ENCODE data around the gene DGUOK. TPM values are rescaled to one million over a fixed set of nuclear protein-coding genes. Genes with fewer than 3 reads are reported as not detected.
A peak's percentile ranks its signal among the peaks of the same experiment; 100 is the strongest.

DGUOK gene
- total and polyA plus RNA-seq, 2 donors: 73.7 to 157 TPM

DNA sequence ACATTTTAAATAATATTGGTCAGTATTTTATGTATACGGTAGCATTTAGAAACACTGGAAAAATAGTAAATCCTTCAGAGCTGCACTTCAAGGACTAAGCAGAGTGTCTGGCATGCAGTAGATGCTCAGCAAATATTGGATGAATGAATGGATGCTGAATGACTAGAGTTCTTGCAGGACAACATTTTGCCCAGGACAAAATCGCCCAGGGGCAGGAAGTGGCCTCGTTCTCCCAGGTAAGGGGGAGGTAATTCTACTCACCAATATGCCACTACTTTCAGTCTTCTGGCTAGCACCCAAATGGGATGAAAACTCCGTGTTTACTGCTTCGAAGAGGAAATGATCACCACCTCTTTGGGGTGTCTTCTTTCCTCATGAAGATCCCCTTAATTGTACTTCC is 4.0 kb upstream of the DGUOK start:
- H3K27me3 ChIP-seq (ENCODE audit: control insufficient read depth in 2 of 2, insufficient read depth in 1 of 2, low read length in 1 of 2): peaks cover 0 to 3% of the 10 kb centered on the region in 2 donors
- peaks cover under 1 to 5% of the 10 kb centered on the region in 2 donors for H3K4me1 ChIP-seq (ENCODE audit: control insufficient read depth in 2 of 2, insufficient read depth in 2 of 2, low read length in 2 of 2)
- WGBS: 58% methylated on average over 5 of the region's 5 CpGs
- H3K36me3 ChIP-seq (ENCODE audit: control insufficient read depth in 2 of 2, insufficient read depth in 2 of 2, low read length in 1 of 2): no peaks in the 10 kb centered on the region
- no peak overlapping the region for H3K4me3 ChIP-seq (ENCODE audit: low read length in 2 of 2)
- DNase-seq (ENCODE audit: low read depth in 6 of 9, low spot score in 9 of 9): no peak
- H3K9me3 ChIP-seq (ENCODE audit: control insufficient read depth in 2 of 2, insufficient read depth in 1 of 2, low read length in 1 of 2): no peaks in the 10 kb centered on the region
- no peak overlapping the region for H3K27ac ChIP-seq (ENCODE audit: low read depth in 1 of 2, low read length in 1 of 2)

DNA sequence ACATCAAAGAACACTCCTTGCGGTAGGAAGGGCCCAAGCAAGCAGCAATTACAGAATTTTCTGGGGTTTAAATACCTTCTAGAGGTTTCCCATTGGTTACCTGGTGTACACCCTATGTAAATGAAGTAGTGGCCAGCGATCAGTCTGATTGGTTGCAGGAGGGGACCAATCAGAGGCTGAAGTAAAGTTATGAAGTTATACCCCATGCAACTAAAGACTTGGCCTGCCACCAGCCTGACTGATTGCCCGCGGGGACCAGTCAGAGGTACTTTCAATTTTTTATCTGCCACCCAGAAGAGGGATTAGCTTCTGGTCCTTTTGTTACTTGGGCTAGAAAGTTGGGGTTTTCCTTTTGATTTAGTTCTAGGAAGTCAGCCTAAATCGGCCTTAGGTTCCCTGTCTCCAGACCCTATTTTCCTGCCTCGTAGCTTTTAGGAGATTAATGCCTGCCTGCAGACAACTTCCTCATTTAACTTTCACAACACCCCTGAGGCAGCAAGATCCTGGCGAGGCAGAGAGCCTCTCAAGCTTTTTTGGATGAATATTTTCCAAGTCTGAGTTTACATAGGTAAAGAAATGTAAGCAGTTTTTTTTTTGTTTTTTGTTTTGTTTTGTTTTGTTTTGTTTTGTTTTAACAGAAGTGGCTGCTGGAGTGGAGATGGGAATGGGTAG is 1.5 kb upstream of the DGUOK start:
- WGBS: 91% methylated on average over 7 of the region's 7 CpGs
- no peak overlapping the region for H3K27ac ChIP-seq (ENCODE audit: low read depth in 1 of 2, low read length in 1 of 2)
- no peak for DNase-seq (ENCODE audit: low read depth in 6 of 9, low spot score in 9 of 9)

DNA sequence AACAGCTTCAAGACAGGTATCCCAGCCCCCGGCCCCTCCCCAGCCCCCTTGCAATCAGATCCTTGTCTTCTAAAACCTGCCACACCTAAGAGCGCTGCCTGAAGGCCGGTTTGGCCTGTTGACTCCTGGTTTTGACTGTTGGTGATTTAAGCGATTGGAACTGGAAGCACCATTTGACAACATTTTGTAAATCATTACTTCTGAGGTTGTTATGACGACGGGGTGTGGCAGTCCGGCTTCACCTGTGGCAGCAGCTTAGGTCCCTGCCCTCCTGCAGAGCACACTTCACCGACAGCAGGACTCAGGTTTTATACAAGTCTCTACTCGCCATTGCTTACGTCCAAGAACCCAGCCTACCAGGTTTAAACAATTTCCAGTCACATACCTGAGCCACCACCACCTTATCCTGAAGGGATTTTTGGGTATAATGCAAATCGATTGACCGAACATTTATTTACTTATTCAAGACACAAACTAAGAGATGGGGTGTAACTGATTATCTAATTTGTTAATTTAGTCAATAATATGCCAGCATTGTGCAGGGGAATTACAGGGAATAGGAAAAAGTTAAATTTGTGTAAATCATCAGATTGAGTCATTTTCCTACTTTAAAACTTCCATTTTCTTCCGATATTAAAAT is 707 bp upstream of the DGUOK start:
- H3K27me3 ChIP-seq (ENCODE audit: control insufficient read depth in 2 of 2, insufficient read depth in 1 of 2, low read length in 1 of 2): peaks cover 0 to 3% of the 10 kb centered on the region in 2 donors
- H3K4me3 ChIP-seq (ENCODE audit: low read length in 2 of 2): peak overlapping the region; percentile 73 to 90
- 86% methylated on average over 13 of the region's 13 CpGs for WGBS
- H3K27ac ChIP-seq (ENCODE audit: low read depth in 1 of 2, low read length in 1 of 2): peak overlapping the region in 1 of 2 donors; percentile 96
- H3K36me3 ChIP-seq (ENCODE audit: control insufficient read depth in 2 of 2, insufficient read depth in 2 of 2, low read length in 1 of 2): peaks cover 0 to 9% of the 10 kb centered on the region in 2 donors
- H3K4me1 ChIP-seq (ENCODE audit: control insufficient read depth in 2 of 2, insufficient read depth in 2 of 2, low read length in 2 of 2): peaks cover 17 to 21% of the 10 kb centered on the region in 2 donors
- DNase-seq (ENCODE audit: low read depth in 6 of 9, low spot score in 9 of 9): peak in 1 of 9 donors; percentile 22
- H3K9me3 ChIP-seq (ENCODE audit: control insufficient read depth in 2 of 2, insufficient read depth in 1 of 2, low read length in 1 of 2): no peaks in the 10 kb centered on the region

More for the DNA sequence above, 1.5 kb upstream of the DGUOK start:
- H3K27me3 ChIP-seq (ENCODE audit: control insufficient read depth in 2 of 2, insufficient read depth in 1 of 2, low read length in 1 of 2): peaks cover 0 to 3% of the 10 kb centered on the region in 2 donors
- no peak overlapping the region for H3K4me3 ChIP-seq (ENCODE audit: low read length in 2 of 2)
- H3K4me1 ChIP-seq (ENCODE audit: control insufficient read depth in 2 of 2, insufficient read depth in 2 of 2, low read length in 2 of 2): peaks cover 17 to 21% of the 10 kb centered on the region in 2 donors
- no peaks in the 10 kb centered on the region for H3K9me3 ChIP-seq (ENCODE audit: control insufficient read depth in 2 of 2, insufficient read depth in 1 of 2, low read length in 1 of 2)
- H3K36me3 ChIP-seq (ENCODE audit: control insufficient read depth in 2 of 2, insufficient read depth in 2 of 2, low read length in 1 of 2): peaks cover 0 to 8% of the 10 kb centered on the region in 2 donors

DNA sequence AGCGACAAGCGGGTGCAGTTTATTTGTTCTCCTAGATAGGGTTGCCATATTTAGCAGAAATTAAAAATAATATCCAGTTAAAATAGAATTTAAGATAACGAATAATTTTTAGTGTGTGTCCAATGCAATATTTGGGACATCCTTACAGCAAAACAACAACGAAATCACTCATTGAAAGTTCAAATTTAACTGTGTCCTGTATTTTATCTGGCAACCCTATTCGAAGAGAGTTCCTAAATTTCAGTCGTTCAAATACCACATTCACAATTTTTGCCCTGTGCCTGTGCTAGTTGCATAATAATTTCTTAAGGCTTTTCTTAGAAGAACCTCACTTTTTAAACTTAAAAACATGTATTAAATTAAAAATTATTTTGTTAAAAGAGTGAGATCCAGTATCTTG is 664 bp downstream of the DGUOK start:
- peak overlapping the region; percentile 73 to 90 for H3K4me3 ChIP-seq (ENCODE audit: low read length in 2 of 2)
- peaks cover 17 to 21% of the 10 kb centered on the region in 2 donors for H3K4me1 ChIP-seq (ENCODE audit: control insufficient read depth in 2 of 2, insufficient read depth in 2 of 2, low read length in 2 of 2)
- no peaks in the 10 kb centered on the region for H3K27me3 ChIP-seq (ENCODE audit: control insufficient read depth in 2 of 2, insufficient read depth in 1 of 2, low read length in 1 of 2)
- WGBS: 26% methylated on average over 6 of the region's 6 CpGs
- DNase-seq (ENCODE audit: low read depth in 6 of 9, low spot score in 9 of 9): no peak
- peaks cover 3 to 21% of the 10 kb centered on the region in 2 donors for H3K36me3 ChIP-seq (ENCODE audit: control insufficient read depth in 2 of 2, insufficient read depth in 2 of 2, low read length in 1 of 2)
- H3K27ac ChIP-seq (ENCODE audit: low read depth in 1 of 2, low read length in 1 of 2): peak overlapping the region; percentile 96 to 97
- H3K9me3 ChIP-seq (ENCODE audit: control insufficient read depth in 2 of 2, insufficient read depth in 1 of 2, low read length in 1 of 2): no peaks in the 10 kb centered on the region

- no peaks in the 10 kb centered on the region for H3K9me3 ChIP-seq (ENCODE audit: control insufficient read depth in 2 of 2, insufficient read depth in 1 of 2, low read length in 1 of 2)
- no peaks in the 10 kb centered on the region for H3K27me3 ChIP-seq (ENCODE audit: control insufficient read depth in 2 of 2, insufficient read depth in 1 of 2, low read length in 1 of 2)
- peaks cover 6 to 33% of the 10 kb centered on the region in 2 donors for H3K36me3 ChIP-seq (ENCODE audit: control insufficient read depth in 2 of 2, insufficient read depth in 2 of 2, low read length in 1 of 2)
- DNase-seq (ENCODE audit: low read depth in 6 of 9, low spot score in 9 of 9): no peak
- H3K4me3 ChIP-seq (ENCODE audit: low read length in 2 of 2): no peak overlapping the region
- 68% methylated on average over 2 of the region's 2 CpGs for WGBS
- peaks cover 17 to 21% of the 10 kb centered on the region in 2 donors for H3K4me1 ChIP-seq (ENCODE audit: control insufficient read depth in 2 of 2, insufficient read depth in 2 of 2, low read length in 2 of 2)
- no peak overlapping the region for H3K27ac ChIP-seq (ENCODE audit: low read depth in 1 of 2, low read length in 1 of 2)
Measured at GRCh38 chr2:73928963-73929347, 2.3 kb downstream of the DGUOK start.

DNA sequence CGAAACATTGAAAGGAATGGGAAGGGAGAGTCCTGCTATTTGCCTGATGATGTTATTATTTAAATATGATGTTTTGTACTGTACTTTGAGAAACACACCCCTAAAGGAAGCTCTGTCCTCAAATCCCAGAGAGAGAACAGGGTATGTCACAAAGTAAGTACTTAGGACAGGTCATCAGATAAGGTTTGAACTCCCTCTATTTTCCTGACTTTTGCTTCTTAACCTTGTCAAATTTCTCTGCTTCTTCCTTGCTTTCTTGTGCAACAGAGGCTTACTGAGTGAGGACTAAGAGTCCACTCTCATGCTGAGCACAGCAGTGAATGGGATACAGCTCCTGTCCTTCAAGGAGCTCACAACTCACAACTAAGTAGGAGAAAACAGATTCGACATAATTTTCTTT is 3.7 kb downstream of the DGUOK start:
- Histone ChIP-seq H3K27me3 (ENCODE audit: control insufficient read depth in 2 of 2, insufficient read depth in 1 of 2, low read length in 1 of 2) (no peaks in the 10 kb centered on the region), H3K36me3 (ENCODE audit: control insufficient read depth in 2 of 2, insufficient read depth in 2 of 2, low read length in 1 of 2) (peaks cover 6 to 38% of the 10 kb centered on the region in 2 donors), H3K27ac (ENCODE audit: low read depth in 1 of 2, low read length in 1 of 2) (no peak overlapping the region), H3K4me3 (ENCODE audit: low read length in 2 of 2) (no peak overlapping the region), H3K4me1 (ENCODE audit: control insufficient read depth in 2 of 2, insufficient read depth in 2 of 2, low read length in 2 of 2) (peaks cover 17 to 21% of the 10 kb centered on the region in 2 donors), H3K9me3 (ENCODE audit: control insufficient read depth in 2 of 2, insufficient read depth in 1 of 2, low read length in 1 of 2) (no peaks in the 10 kb centered on the region)
- DNase-seq (ENCODE audit: low read depth in 6 of 9, low spot score in 9 of 9): no peak
- WGBS: 74% methylated on average over 2 of the region's 2 CpGs

GRCh38 chr2:73931531-73932500 is 5.1 kb downstream of the DGUOK start:
- Histone ChIP-seq H3K9me3 (ENCODE audit: control insufficient read depth in 2 of 2, insufficient read depth in 1 of 2, low read length in 1 of 2) (no peaks in the 10 kb centered on the region), H3K27ac (ENCODE audit: low read depth in 1 of 2, low read length in 1 of 2) (no peak overlapping the region), H3K36me3 (ENCODE audit: control insufficient read depth in 2 of 2, insufficient read depth in 2 of 2, low read length in 1 of 2) (peaks cover 6 to 50% of the 10 kb centered on the region in 2 donors), H3K4me3 (ENCODE audit: low read length in 2 of 2) (no peak overlapping the region), H3K4me1 (ENCODE audit: control insufficient read depth in 2 of 2, insufficient read depth in 2 of 2, low read length in 2 of 2) (peaks cover 17 to 18% of the 10 kb centered on the region in 2 donors), H3K27me3 (ENCODE audit: control insufficient read depth in 2 of 2, insufficient read depth in 1 of 2, low read length in 1 of 2) (no peaks in the 10 kb centered on the region)
- no peak for DNase-seq (ENCODE audit: low read depth in 6 of 9, low spot score in 9 of 9)
- 89% methylated on average over 7 of the region's 7 CpGs for WGBS

DNA sequence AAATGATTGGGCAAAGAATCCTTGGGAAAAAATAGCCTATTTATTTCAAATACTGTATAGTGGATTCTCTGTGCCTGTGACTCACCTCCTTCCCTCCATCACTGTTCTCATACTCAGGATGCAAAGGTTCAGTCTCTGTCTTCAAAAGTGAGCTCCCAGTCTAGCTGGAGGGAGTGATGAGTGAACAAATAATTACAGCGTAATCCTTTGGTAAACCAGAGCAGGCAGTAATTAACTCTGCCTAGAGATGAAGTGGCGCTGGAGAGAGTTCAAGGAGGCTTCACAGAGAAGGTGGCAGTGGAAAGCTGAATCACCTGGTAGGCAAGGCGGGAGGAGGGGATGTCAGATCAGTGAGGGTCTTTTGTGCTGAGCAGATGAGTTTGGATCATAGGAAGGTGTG is 6.5 kb downstream of the DGUOK start:
- H3K27ac ChIP-seq (ENCODE audit: low read depth in 1 of 2, low read length in 1 of 2): no peak overlapping the region
- 98% methylated on average over 3 of the region's 3 CpGs for WGBS
- no peak overlapping the region for H3K4me3 ChIP-seq (ENCODE audit: low read length in 2 of 2)
- no peaks in the 10 kb centered on the region for H3K27me3 ChIP-seq (ENCODE audit: control insufficient read depth in 2 of 2, insufficient read depth in 1 of 2, low read length in 1 of 2)
- DNase-seq (ENCODE audit: low read depth in 6 of 9, low spot score in 9 of 9): no peak
- H3K9me3 ChIP-seq (ENCODE audit: control insufficient read depth in 2 of 2, insufficient read depth in 1 of 2, low read length in 1 of 2): no peaks in the 10 kb centered on the region
- H3K4me1 ChIP-seq (ENCODE audit: control insufficient read depth in 2 of 2, insufficient read depth in 2 of 2, low read length in 2 of 2): peaks cover 11 to 13% of the 10 kb centered on the region in 2 donors
- peaks cover 6 to 54% of the 10 kb centered on the region in 2 donors for H3K36me3 ChIP-seq (ENCODE audit: control insufficient read depth in 2 of 2, insufficient read depth in 2 of 2, low read length in 1 of 2)

Data from thymus (tissue), 11 donors.